HFFc6 (cell line): ENCODE data around the gene PLAAT3. TPM values are rescaled to one million over a fixed set of nuclear protein-coding genes. Genes with fewer than 3 reads are reported as not detected.
"Not testable (repeated sequence)": the region's sequence is repeated elsewhere in the genome, so short reads cannot be mapped to it uniquely, and the experiment has no call there.

Experiments
- DNase-seq: peaks from one replicate; pipeline ENCODE4 v3.0.0-alpha.2; 2018
- H3K27ac Mint-ChIP-seq: 2 replicates; pipeline ENCODE4 v1.8.0; 2020; ENCODE audit warnings: mild to moderate bottlenecking, mixed read lengths
- H3K27me3 Mint-ChIP-seq: 2 replicates; pipeline ENCODE4 v1.8.0; 2021; ENCODE audit warnings: mild to moderate bottlenecking, moderate library complexity, mixed read lengths; ENCODE audit not compliant: insufficient read depth
- H3K36me3 Mint-ChIP-seq: 2 replicates; pipeline ENCODE4 v1.8.0; 2021; ENCODE audit warnings: low read depth, mixed read lengths
- H3K4me1 Mint-ChIP-seq: 2 replicates; pipeline ENCODE4 v1.8.0; 2020; ENCODE audit warnings: low read depth, mixed read lengths
- H3K4me3 Mint-ChIP-seq: 2 replicates; pipeline ENCODE4 v1.8.0; 2020; ENCODE audit warnings: mild to moderate bottlenecking, moderate library complexity, mixed read lengths
- H3K9me3 Mint-ChIP-seq: 2 replicates; pipeline ENCODE4 v1.8.0; 2020; ENCODE audit warnings: mild to moderate bottlenecking, mixed read lengths
- total RNA-seq, 6 experiments: library from RNA; stranded (reverse); fragmentation: NEBNext Ultra II Directional; extraction: Animal tissue kit (Norgen Biotek cat#: 25700); gene quantifications; 2 replicates in 1 of 6; 3 replicates in 5 of 6; pipeline ENCODE4 v1.2.3, GENCODE V29; 2021
- TF ChIP-seq, protein P1 (sequence below): fragments of 200-600 bp; sonication (generic); IDR thresholded peaks from 2 replicates; pipeline ENCODE4 v1.5.0; 2021; ENCODE audit warnings: antibody characterized with exemption, mild to moderate bottlenecking

The PLAAT3 gene
- total RNA-seq, 6 experiments from 2014 or later: 8.0 to 11.2 (median 8.6) TPM

DNA sequence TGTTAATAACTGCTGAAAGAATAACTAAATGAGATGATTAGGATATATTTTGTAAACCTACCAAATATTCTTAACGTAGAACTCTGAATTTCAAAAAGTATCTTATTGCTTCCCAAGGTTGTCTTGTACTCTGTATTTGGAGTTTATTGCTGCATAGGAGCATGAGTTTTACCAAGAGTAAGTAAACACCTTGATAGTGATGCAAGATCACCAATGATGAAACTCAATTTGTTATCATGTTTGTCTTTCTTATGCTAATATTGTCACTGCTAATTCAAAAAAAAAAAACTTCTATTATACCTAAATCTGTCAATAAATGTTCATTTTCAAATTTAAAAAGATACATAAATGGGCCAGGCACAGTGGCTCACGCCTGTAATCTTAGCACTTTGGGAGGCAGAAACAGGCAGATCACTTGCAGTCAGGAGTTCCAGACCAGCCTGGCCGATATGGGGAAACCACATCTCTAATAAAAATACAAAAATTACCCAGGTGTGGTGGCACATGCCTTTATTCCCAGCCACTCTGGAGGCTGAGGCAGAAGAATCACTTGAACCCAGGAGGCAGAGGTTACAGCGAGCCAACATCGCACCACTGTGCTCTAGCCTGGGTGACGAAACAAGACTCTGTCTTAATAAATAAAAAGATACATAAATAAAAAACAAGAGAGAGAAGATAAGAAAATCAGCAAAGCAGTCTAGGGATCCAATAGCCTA, 27.6 kb downstream of the PLAAT3 start:
- Mint-ChIP-seq H3K4me1 (no peaks in the 10 kb centered on the region), H3K36me3 (peaks cover 11% of the 10 kb centered on the region), H3K27ac (no peak overlapping the region), H3K27me3 (no peaks in the 10 kb centered on the region; the same call in none of the 2 replicates), H3K9me3 (peaks cover 10% of the 10 kb centered on the region), H3K4me3 (no peak overlapping the region)
- DNase-seq: no peak
- TF ChIP-seq, protein P1, sequence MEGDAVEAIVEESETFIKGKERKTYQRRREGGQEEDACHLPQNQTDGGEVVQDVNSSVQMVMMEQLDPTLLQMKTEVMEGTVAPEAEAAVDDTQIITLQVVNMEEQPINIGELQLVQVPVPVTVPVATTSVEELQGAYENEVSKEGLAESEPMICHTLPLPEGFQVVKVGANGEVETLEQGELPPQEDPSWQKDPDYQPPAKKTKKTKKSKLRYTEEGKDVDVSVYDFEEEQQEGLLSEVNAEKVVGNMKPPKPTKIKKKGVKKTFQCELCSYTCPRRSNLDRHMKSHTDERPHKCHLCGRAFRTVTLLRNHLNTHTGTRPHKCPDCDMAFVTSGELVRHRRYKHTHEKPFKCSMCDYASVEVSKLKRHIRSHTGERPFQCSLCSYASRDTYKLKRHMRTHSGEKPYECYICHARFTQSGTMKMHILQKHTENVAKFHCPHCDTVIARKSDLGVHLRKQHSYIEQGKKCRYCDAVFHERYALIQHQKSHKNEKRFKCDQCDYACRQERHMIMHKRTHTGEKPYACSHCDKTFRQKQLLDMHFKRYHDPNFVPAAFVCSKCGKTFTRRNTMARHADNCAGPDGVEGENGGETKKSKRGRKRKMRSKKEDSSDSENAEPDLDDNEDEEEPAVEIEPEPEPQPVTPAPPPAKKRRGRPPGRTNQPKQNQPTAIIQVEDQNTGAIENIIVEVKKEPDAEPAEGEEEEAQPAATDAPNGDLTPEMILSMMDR: no peak

DNA sequence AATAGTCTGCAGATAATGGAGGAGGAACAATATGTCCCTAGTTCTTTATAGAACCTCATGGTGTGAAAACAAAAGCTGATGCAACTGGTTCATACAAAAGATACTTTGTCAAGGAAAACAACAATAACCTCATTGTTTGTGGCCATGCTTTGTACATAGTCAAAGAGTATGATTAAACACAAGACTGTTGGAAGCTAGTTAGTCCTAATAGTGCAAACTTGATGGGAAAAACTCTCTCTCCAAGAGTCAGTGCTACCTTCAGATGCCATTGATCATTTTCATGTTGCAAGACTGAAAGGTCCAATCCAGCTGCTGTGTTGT, 30.9 kb downstream of the PLAAT3 start:
- DNase-seq: no peak
- peaks cover 25% of the 10 kb centered on the region for H3K36me3 Mint-ChIP-seq
- no peak overlapping the region for H3K27ac Mint-ChIP-seq

DNA sequence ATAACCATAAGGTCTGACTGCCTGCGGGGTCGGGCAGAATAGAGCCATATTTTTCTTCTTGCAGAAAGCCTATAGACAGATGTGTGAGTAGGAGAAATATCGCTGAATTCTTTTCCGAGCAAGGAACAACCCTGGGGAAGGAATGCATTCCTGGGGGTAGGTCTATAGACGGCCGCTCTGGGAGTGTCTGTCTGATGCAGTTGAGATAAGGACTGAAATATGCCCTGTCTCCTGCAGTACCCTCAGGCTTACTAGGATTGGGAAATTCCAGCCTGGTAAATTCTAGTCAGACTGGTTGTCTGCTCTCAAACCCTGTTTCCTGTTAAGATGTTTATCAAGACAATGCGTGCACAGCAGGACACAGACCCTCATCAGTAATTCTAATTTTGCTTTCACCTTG, 33.0 kb downstream of the PLAAT3 start:
- not testable (repeated sequence) for H3K27me3 Mint-ChIP-seq, DNase-seq, H3K4me1 Mint-ChIP-seq, H3K27ac Mint-ChIP-seq, H3K4me3 Mint-ChIP-seq
- Mint-ChIP-seq H3K36me3 (peaks cover 25% of the 10 kb centered on the region), H3K9me3 (peaks cover 32% of the 10 kb centered on the region)

More for the DNA sequence above, 30.9 kb downstream of the PLAAT3 start:
- peaks cover 32% of the 10 kb centered on the region for H3K9me3 Mint-ChIP-seq
- H3K4me3 Mint-ChIP-seq: no peak overlapping the region
- no peaks in the 10 kb centered on the region for H3K4me1 Mint-ChIP-seq
- H3K27me3 Mint-ChIP-seq: no peaks in the 10 kb centered on the region; the same call in 1 of the 2 replicates
- TF ChIP-seq, protein P1: no peak

DNA sequence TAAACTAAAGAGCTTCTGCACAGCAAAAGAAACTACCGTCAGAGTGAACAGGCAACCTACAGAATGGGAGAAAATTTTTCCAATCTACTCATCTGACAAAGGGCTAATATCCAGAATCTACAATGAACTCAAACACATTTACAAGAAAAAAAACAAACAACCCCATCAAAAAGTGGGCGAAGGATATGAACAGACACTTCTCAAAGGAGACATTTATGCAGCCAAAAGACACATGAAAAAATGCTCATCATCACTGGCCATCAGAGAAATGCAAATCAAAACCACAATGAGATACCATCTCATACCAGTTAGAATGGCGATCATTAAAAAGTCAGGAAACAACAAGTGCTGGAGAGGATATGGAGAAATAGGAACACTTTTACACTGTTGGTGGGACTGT, 35.4 kb downstream of the PLAAT3 start:
- not testable (repeated sequence) for H3K4me3 Mint-ChIP-seq, DNase-seq, H3K27ac Mint-ChIP-seq, H3K27me3 Mint-ChIP-seq
- Mint-ChIP-seq H3K9me3 (peaks cover 32% of the 10 kb centered on the region), H3K36me3 (peaks cover 28% of the 10 kb centered on the region), H3K4me1 (peaks cover 16% of the 10 kb centered on the region)

DNA sequence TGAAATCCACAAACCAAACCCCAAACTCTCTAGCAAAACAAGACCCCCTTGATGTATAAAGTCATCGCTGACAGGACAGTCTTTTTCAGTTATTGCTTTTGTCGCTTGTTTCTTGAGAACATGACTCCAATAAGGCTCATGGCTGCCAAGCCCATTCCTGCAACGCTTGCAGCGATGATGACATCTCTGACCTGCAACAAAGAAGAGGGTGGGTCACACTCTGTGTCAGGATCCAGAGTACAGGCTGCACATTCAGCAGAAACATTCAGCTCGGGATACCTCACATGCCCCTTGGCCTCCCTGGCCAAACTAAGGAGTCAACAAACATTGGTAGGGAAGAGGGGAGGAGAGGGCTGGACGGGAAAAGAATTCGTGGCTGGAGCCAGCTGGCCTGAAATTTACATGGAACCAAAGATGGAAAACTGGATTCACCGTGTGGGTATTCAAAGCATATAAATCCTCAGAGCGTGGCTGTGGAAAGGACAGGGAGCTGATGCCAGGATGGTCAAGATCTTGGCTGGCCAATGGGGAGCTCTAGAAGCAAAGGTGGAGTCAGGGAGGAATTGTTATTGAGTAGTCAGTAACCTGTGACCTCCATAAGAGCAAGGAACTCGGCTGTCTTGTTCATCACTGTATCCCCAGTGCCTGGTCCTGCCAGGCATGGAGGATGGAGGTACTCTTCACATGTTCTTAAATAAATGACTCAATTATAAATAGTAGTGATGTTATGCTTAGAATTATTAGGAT, 39.2 kb downstream of the PLAAT3 start:
- Mint-ChIP-seq H3K4me3 (peak overlapping the region; percentile 86), H3K27ac (peak overlapping the region; percentile 81), H3K36me3 (peaks cover 5% of the 10 kb centered on the region; the same call in 1 of the 2 replicates), H3K27me3 (peaks cover 10% of the 10 kb centered on the region), H3K4me1 (peaks cover 19% of the 10 kb centered on the region), H3K9me3 (peaks cover 6% of the 10 kb centered on the region; the same call in 1 of the 2 replicates)
- TF ChIP-seq, protein P1: no peak
- no peak for DNase-seq

DNA sequence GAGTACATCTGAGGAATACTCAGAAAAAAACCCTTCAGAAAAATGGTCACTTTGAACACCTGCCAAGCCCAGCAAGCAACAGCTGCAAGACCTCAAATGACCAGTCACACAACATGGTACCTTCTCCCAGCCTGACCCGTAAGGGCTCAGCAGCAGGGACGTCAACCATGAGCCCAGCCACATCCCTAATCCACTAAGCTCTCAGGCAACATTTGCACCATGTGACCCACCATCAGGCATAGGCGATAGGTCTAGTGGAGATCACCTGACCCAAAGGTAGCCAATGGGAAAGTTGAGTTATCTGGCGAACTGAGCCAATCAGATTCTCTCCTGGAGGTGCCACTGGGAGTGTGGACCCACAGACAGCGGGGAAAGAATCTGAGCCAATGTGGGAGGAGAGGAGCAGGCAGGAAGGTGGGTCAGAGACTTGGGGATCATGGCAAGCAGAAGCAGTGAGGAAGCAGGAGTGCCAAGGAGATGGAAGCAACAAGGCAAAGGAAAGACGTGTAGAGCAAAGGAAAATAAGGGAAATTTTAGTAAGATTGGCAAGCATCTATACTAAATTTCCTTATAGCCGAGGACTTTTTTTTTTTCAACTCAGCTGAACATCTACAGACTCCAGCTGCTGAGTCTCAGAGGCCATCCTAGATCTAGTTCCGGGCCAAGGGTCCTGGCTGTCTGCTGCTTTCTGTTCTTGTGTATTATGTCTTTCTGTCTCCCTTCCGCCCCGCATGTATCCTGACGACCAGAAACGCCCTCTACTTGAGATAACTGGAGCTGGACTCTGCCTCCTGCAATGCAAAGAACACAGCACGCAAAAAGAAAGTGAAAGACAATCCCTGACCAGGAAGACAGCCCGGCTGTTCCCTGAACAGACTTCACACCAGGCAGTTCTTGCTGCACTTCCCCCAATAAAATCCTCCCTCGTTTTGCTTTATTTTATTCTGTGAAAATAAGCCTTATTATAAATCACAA, 40.1 kb downstream of the PLAAT3 start:
- TF ChIP-seq, protein P1: peak; percentile 27
- Mint-ChIP-seq H3K4me3 (peak overlapping the region; percentile 86), H3K9me3 (peaks cover 5% of the 10 kb centered on the region; the same call in 1 of the 2 replicates), H3K27me3 (peaks cover 10% of the 10 kb centered on the region), H3K27ac (peak overlapping the region; percentile 81), H3K4me1 (peaks cover 19% of the 10 kb centered on the region), H3K36me3 (peaks cover 5% of the 10 kb centered on the region; the same call in 1 of the 2 replicates)
- peak; percentile 48 for DNase-seq
